22Rv1 (cell line): ENCODE data around the gene ELOVL1.

Experiments
- ZFX ChIP-seq: fragments of 450-650 bp; IDR thresholded peaks from 2 replicates; pipeline ENCODE4 v1.6.1; 2017; ENCODE audit warnings: antibody characterized with exemption, borderline replicate concordance
- TF ChIP-seq, protein P1 (sequence below): fragments of 450-650 bp; IDR thresholded peaks from 2 replicates; pipeline ENCODE4 v1.5.1; 2017; ENCODE audit warnings: mild to moderate bottlenecking

DNA sequence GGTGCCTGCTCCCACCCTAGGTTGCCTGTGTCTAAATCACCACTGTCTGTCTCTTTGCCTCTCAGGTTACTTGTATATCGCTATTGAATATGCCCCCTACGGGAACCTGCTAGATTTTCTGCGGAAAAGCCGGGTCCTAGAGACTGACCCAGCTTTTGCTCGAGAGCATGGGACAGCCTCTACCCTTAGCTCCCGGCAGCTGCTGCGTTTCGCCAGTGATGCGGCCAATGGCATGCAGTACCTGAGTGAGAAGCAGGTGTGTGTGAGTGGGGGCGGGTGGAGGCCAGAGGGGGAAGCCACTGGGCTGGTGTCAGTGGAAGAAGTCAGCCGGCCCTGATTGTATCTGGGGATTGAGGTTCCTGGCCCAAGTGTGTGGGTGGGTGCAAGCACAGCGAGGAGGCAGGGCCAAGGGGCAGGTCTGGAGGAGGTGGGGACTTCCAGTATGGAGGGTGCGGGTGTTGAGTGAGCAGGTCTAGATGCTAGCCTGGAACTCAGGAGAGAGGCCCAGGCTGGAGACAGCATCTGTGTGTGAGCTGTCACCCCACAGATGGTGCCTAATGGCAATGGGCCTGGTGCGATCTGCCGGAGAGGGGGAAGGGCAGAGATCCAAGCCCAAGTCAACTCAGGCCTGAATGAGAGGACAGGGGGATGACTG is 49.9 kb downstream of the ELOVL1 start:
- TF ChIP-seq, protein P1, sequence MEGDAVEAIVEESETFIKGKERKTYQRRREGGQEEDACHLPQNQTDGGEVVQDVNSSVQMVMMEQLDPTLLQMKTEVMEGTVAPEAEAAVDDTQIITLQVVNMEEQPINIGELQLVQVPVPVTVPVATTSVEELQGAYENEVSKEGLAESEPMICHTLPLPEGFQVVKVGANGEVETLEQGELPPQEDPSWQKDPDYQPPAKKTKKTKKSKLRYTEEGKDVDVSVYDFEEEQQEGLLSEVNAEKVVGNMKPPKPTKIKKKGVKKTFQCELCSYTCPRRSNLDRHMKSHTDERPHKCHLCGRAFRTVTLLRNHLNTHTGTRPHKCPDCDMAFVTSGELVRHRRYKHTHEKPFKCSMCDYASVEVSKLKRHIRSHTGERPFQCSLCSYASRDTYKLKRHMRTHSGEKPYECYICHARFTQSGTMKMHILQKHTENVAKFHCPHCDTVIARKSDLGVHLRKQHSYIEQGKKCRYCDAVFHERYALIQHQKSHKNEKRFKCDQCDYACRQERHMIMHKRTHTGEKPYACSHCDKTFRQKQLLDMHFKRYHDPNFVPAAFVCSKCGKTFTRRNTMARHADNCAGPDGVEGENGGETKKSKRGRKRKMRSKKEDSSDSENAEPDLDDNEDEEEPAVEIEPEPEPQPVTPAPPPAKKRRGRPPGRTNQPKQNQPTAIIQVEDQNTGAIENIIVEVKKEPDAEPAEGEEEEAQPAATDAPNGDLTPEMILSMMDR: no peak
- no peak for TF ChIP-seq ZFX
